HL-60/S4 treated with retinoic acid at 250 ng/mL for 4 days and 3 days (cell line): Measurements from ENCODE around the gene STN1.

Experiments used
- in situ Hi-C: fragments of 300-500 bp; cut with MboI; formaldehyde crosslinking; loops from 2 replicates; pipeline ENCODE4 v1.7.0; 2022; ENCODE audit warnings: low sequenced_read_pairs

STN1 gene

GRCh38 chr10:103896225-103896624 lies 21.8 kb downstream of the STN1 start:
- in situ Hi-C loops = loop anchor here (25.0 kb wide), 2 partner anchors 316 to 716 kb away; no protein-coding TSS in a partner anchor

GRCh38 chr10:103895411-103896186 lies 22.4 kb downstream of the STN1 start:
- in situ Hi-C loops = loop anchor here (25.0 kb wide), 2 partner anchors 317 to 717 kb away; no protein-coding TSS in a partner anchor

GRCh38 chr10:103894441-103894864 lies 23.5 kb downstream of the STN1 start:
- in situ Hi-C loops = loop anchor here (25.0 kb wide), 2 partner anchors 318 to 718 kb away; no protein-coding TSS in a partner anchor

- in situ Hi-C loops = loop anchor here (25.0 kb wide), 2 partner anchors 318 to 718 kb away; no protein-coding TSS in a partner anchor
These were observed 24.2 kb downstream of the STN1 start for GRCh38 chr10:103893817-103894216.

GRCh38 chr10:103892181-103892580 lies 25.8 kb downstream of the STN1 start:
- in situ Hi-C loops = loop anchor here (25.0 kb wide), 2 partner anchors 320 to 720 kb away; no protein-coding TSS in a partner anchor

GRCh38 chr10:103890688-103891087 lies 27.3 kb downstream of the STN1 start:
- in situ Hi-C loops = loop anchor here (25.0 kb wide), 2 partner anchors 322 to 722 kb away; no protein-coding TSS in a partner anchor

- in situ Hi-C loops = loop anchor here (25.0 kb wide), 2 partner anchors 322 to 722 kb away; no protein-coding TSS in a partner anchor
These were observed 27.8 kb downstream of the STN1 start for GRCh38 chr10:103890194-103890658.

GRCh38 chr10:103889121-103889720 lies 28.8 kb downstream of the STN1 start:
- in situ Hi-C loops = loop anchor here (10.0 to 25.0 kb wide), 3 partner anchors 174 to 723 kb away; no protein-coding TSS in a partner anchor

- in situ Hi-C loops = loop anchor here (10.0 to 25.0 kb wide), 3 partner anchors 173 to 724 kb away; no protein-coding TSS in a partner anchor
These were observed 29.7 kb downstream of the STN1 start for GRCh38 chr10:103888113-103888841.

GRCh38 chr10:103885617-103886016 lies 32.4 kb downstream of the STN1 start:
- in situ Hi-C loops = loop anchor here (10.0 to 25.0 kb wide), 3 partner anchors 171 to 727 kb away; no protein-coding TSS in a partner anchor

GRCh38 chr10:103884681-103885139 lies 33.3 kb downstream of the STN1 start:
- in situ Hi-C loops = loop anchor here (10.0 to 25.0 kb wide), 3 partner anchors 170 to 728 kb away; no protein-coding TSS in a partner anchor

- in situ Hi-C loops = loop anchor here (10.0 to 25.0 kb wide), 3 partner anchors 168 to 730 kb away; no protein-coding TSS in a partner anchor
These were observed 35.5 kb downstream of the STN1 start for GRCh38 chr10:103882285-103883007.

- in situ Hi-C loops = loop anchor here (10.0 to 25.0 kb wide), 3 partner anchors 167 to 731 kb away; no protein-coding TSS in a partner anchor
These were observed 36.3 kb downstream of the STN1 start for GRCh38 chr10:103881416-103882284.

GRCh38 chr10:103879831-103880230 lies 38.2 kb downstream of the STN1 start:
- in situ Hi-C loops = loop anchor here (10.0 to 25.0 kb wide), 3 partner anchors 165 to 732 kb away; no protein-coding TSS in a partner anchor

- in situ Hi-C loops = loop anchor here (25.0 kb wide), 2 partner anchors 333 to 733 kb away; no protein-coding TSS in a partner anchor
These were observed 38.6 kb downstream of the STN1 start for GRCh38 chr10:103879409-103879808.

GRCh38 chr10:103877861-103878260 lies 40.1 kb downstream of the STN1 start:
- in situ Hi-C loops = loop anchor here (25.0 kb wide), 2 partner anchors 334 to 734 kb away; no protein-coding TSS in a partner anchor

- in situ Hi-C loops = loop anchor here (25.0 kb wide), 2 partner anchors 336 to 736 kb away; no protein-coding TSS in a partner anchor
These were observed 41.8 kb downstream of the STN1 start for GRCh38 chr10:103876155-103876554.

GRCh38 chr10:103874730-103875129 lies 43.3 kb downstream of the STN1 start:
- in situ Hi-C loops = loop anchor here (25.0 kb wide), 2 partner anchors 338 to 738 kb away; no protein-coding TSS in a partner anchor
